Activated CD4-positive, alpha-beta T cell treated with anti-CD3 and anti-CD28 coated beads, Interleukin-2, amount 10 ng/mL, durations not matched to agents 24 days and 14 days (primary cell): ENCODE data around the gene PKD1. TPM values are rescaled to one million over a fixed set of nuclear protein-coding genes. Genes with fewer than 3 reads are reported as not detected.

Experiments
- DNase-seq: peaks from one replicate; pipeline ENCODE4 v3.0.0; 2022
- H3K27ac Mint-ChIP-seq: one replicate; pipeline ENCODE4 v1.8.0; 2022; ENCODE audit warnings: mild to moderate bottlenecking, mixed read lengths
- H3K27me3 Mint-ChIP-seq: one replicate; pipeline ENCODE4 v1.8.0; 2022; ENCODE audit warnings: mixed read lengths
- H3K36me3 Mint-ChIP-seq: one replicate; pipeline ENCODE4 v1.8.0; 2022; ENCODE audit warnings: low read depth, mild to moderate bottlenecking, mixed read lengths
- H3K4me1 Mint-ChIP-seq: one replicate; pipeline ENCODE4 v1.8.0; 2021; ENCODE audit warnings: mixed read lengths
- H3K4me3 Mint-ChIP-seq: one replicate; pipeline ENCODE4 v1.8.0; 2022; ENCODE audit warnings: mild to moderate bottlenecking, moderate library complexity, mixed read lengths
- H3K9me3 Mint-ChIP-seq: one replicate; pipeline ENCODE4 v1.8.0; 2021; ENCODE audit warnings: mixed read lengths
- intact Hi-C: fragments of 100-400 bp; cut with micrococcal nuclease; formaldehyde crosslinking; loops from one replicate; pipeline ENCODE4 v1.15.1; 2023
- total RNA-seq: library from RNA; stranded (reverse); gene quantifications from 2 replicates; pipeline ENCODE4 v1.2.3, GENCODE V29; 2022

PKD1 gene
- total RNA-seq, 1 donor from 2014 or later: 93.3 TPM

- H3K27ac Mint-ChIP-seq: no peak overlapping the region
- H3K4me1 Mint-ChIP-seq: peaks cover 14% of the 10 kb centered on the region
- intact Hi-C loops: no loop called here
- H3K4me3 Mint-ChIP-seq: no peak overlapping the region
- H3K9me3 Mint-ChIP-seq: no peaks in the 10 kb centered on the region
- no peak for DNase-seq
- no peaks in the 10 kb centered on the region for H3K27me3 Mint-ChIP-seq
- peaks cover 18% of the 10 kb centered on the region for H3K36me3 Mint-ChIP-seq
Measured at GRCh38 chr16:2161911-2162310, 26.2 kb upstream of the PKD1 start.

GRCh38 chr16:2160915-2161551, 25.3 kb upstream of the PKD1 start:
- H3K27ac Mint-ChIP-seq: no peak overlapping the region
- intact Hi-C loops: no loop called here

GRCh38 chr16:2159175-2159838, 23.6 kb upstream of the PKD1 start:
- H3K4me3 Mint-ChIP-seq: no peak overlapping the region
- no peaks in the 10 kb centered on the region for H3K9me3 Mint-ChIP-seq
- H3K4me1 Mint-ChIP-seq: peaks cover 24% of the 10 kb centered on the region
- H3K36me3 Mint-ChIP-seq: peaks cover 22% of the 10 kb centered on the region
- intact Hi-C loops: loop anchor here (5.0 kb wide), 3 partner anchors 93 to 593 kb away; partner anchors contain the start of genes ATP6V0C, ECI1 and SRRM2
- no peak for DNase-seq
- no peaks in the 10 kb centered on the region for H3K27me3 Mint-ChIP-seq
- H3K27ac Mint-ChIP-seq: no peak overlapping the region

More at GRCh38 chr16:2160915-2161551, 25.3 kb upstream of the PKD1 start:
- peaks cover 15% of the 10 kb centered on the region for H3K36me3 Mint-ChIP-seq
- no peaks in the 10 kb centered on the region for H3K9me3 Mint-ChIP-seq
- DNase-seq: no peak
- H3K27me3 Mint-ChIP-seq: no peaks in the 10 kb centered on the region
- H3K4me3 Mint-ChIP-seq: no peak overlapping the region
- H3K4me1 Mint-ChIP-seq: peaks cover 21% of the 10 kb centered on the region

- H3K27ac Mint-ChIP-seq: no peak overlapping the region
- peaks cover 31% of the 10 kb centered on the region for H3K36me3 Mint-ChIP-seq
- no peaks in the 10 kb centered on the region for H3K9me3 Mint-ChIP-seq
- no peak overlapping the region for H3K4me3 Mint-ChIP-seq
- no peak for DNase-seq
- H3K27me3 Mint-ChIP-seq: no peaks in the 10 kb centered on the region
- peaks cover 24% of the 10 kb centered on the region for H3K4me1 Mint-ChIP-seq
- intact Hi-C loops: loop anchor here (5.0 kb wide), 3 partner anchors 94 to 594 kb away; partner anchors contain the start of genes ATP6V0C, ECI1 and SRRM2
Measured at GRCh38 chr16:2158262-2158638, 22.6 kb upstream of the PKD1 start.

GRCh38 chr16:2157480-2158261, 22.0 kb upstream of the PKD1 start:
- Mint-ChIP-seq H3K27ac (peak overlapping the region; percentile 94), H3K4me3 (peak overlapping the region; percentile 92), H3K36me3 (peaks cover 35% of the 10 kb centered on the region), H3K4me1 (peaks cover 24% of the 10 kb centered on the region), H3K9me3 (no peaks in the 10 kb centered on the region), H3K27me3 (no peaks in the 10 kb centered on the region)
- no peak for DNase-seq
- intact Hi-C loops: loop anchor here (5.0 kb wide), 3 partner anchors 95 to 595 kb away; partner anchors contain the start of genes ATP6V0C, ECI1 and SRRM2

GRCh38 chr16:2156849-2157224, 21.1 kb upstream of the PKD1 start:
- peaks cover 24% of the 10 kb centered on the region for H3K4me1 Mint-ChIP-seq
- H3K9me3 Mint-ChIP-seq: no peaks in the 10 kb centered on the region
- no peaks in the 10 kb centered on the region for H3K27me3 Mint-ChIP-seq
- peak overlapping the region; percentile 92 for H3K4me3 Mint-ChIP-seq
- intact Hi-C loops: loop anchor here (5.0 kb wide), 3 partner anchors 95 to 595 kb away; partner anchors contain the start of genes ATP6V0C, ECI1 and SRRM2
- peaks cover 39% of the 10 kb centered on the region for H3K36me3 Mint-ChIP-seq
- DNase-seq: no peak
- peak overlapping the region; percentile 94 for H3K27ac Mint-ChIP-seq

- Mint-ChIP-seq H3K27ac (peak overlapping the region; percentile 94), H3K4me3 (peak overlapping the region; percentile 92), H3K9me3 (no peaks in the 10 kb centered on the region), H3K4me1 (peaks cover 26% of the 10 kb centered on the region), H3K27me3 (no peaks in the 10 kb centered on the region), H3K36me3 (peaks cover 44% of the 10 kb centered on the region)
- intact Hi-C loops: loop anchor here (1.0 to 5.0 kb wide), 8 partner anchors 59 to 596 kb away; partner anchors contain the start of genes ATP6V0C, E4F1, ECI1 and NTHL1
- peak; percentile 71 for DNase-seq
Measured at GRCh38 chr16:2155977-2156848, 20.5 kb upstream of the PKD1 start.

GRCh38 chr16:2155091-2155950, 19.6 kb upstream of the PKD1 start, which contains the start of gene TRAF7:
TRAF7 (plus strand) TSS chr16:2155782; CDS start chr16:2163921, 8,139 bp downstream.
- Mint-ChIP-seq H3K4me1 (peaks cover 28% of the 10 kb centered on the region), H3K27ac (peak within 1 kb of the TSS; percentile 94), H3K27me3 (no peaks in the 10 kb centered on the region), H3K36me3 (peaks cover 47% of the 10 kb centered on the region), H3K9me3 (no peaks in the 10 kb centered on the region), H3K4me3 (peak within 1 kb of the TSS; percentile 92)
- intact Hi-C loops: loop anchor here (1.0 to 5.0 kb wide), 8 partner anchors 59 to 597 kb away; partner anchors contain the start of genes ATP6V0C, E4F1, ECI1 and NTHL1
- DNase-seq: peak; percentile 99

GRCh38 chr16:2154533-2155090, 18.9 kb upstream of the PKD1 start:
- Mint-ChIP-seq H3K4me3 (peak overlapping the region; percentile 92), H3K27ac (peak overlapping the region; percentile 92), H3K36me3 (peaks cover 47% of the 10 kb centered on the region), H3K27me3 (peaks cover 2% of the 10 kb centered on the region), H3K4me1 (peaks cover 32% of the 10 kb centered on the region), H3K9me3 (no peaks in the 10 kb centered on the region)
- intact Hi-C loops: loop anchor here (1.0 to 5.0 kb wide), 8 partner anchors 60 to 598 kb away; partner anchors contain the start of genes ATP6V0C, E4F1, ECI1 and NTHL1
- DNase-seq: no peak

- Mint-ChIP-seq H3K27me3 (peaks cover 2% of the 10 kb centered on the region), H3K4me1 (peaks cover 27% of the 10 kb centered on the region), H3K4me3 (peak overlapping the region; percentile 92), H3K36me3 (peaks cover 47% of the 10 kb centered on the region), H3K9me3 (no peaks in the 10 kb centered on the region), H3K27ac (peak overlapping the region; percentile 92)
- intact Hi-C loops: no loop called here
- peak; percentile 68 for DNase-seq
Measured at GRCh38 chr16:2152695-2153506, 17.2 kb upstream of the PKD1 start.
